Activated naive CD8-positive, alpha-beta T cell (primary cell): ENCODE data around the gene UFM1.
A peak's percentile ranks its signal among the peaks of the same experiment; 100 is the strongest.
"Not testable (repeated sequence)": the region's sequence is repeated elsewhere in the genome, so short reads cannot be mapped to it uniquely, and the experiment has no call there.

Experiments
- H3K27ac Mint-ChIP-seq: one replicate; pipeline ENCODE4 v1.8.0; 2021; ENCODE audit warnings: mixed read lengths
- H3K27me3 Mint-ChIP-seq: one replicate; pipeline ENCODE4 v1.8.0; 2021; ENCODE audit warnings: mixed read lengths
- H3K36me3 Mint-ChIP-seq: one replicate; pipeline ENCODE4 v1.8.0; 2021; ENCODE audit warnings: mixed read lengths
- H3K4me1 Mint-ChIP-seq: one replicate; pipeline ENCODE4 v1.8.0; 2021; ENCODE audit warnings: low read depth, mixed read lengths
- H3K4me3 Mint-ChIP-seq: one replicate; pipeline ENCODE4 v1.8.0; 2021; ENCODE audit warnings: mild to moderate bottlenecking, mixed read lengths
- H3K9me3 Mint-ChIP-seq: one replicate; pipeline ENCODE4 v1.8.0; 2021; ENCODE audit warnings: low read depth, mixed read lengths

The UFM1 gene

DNA sequence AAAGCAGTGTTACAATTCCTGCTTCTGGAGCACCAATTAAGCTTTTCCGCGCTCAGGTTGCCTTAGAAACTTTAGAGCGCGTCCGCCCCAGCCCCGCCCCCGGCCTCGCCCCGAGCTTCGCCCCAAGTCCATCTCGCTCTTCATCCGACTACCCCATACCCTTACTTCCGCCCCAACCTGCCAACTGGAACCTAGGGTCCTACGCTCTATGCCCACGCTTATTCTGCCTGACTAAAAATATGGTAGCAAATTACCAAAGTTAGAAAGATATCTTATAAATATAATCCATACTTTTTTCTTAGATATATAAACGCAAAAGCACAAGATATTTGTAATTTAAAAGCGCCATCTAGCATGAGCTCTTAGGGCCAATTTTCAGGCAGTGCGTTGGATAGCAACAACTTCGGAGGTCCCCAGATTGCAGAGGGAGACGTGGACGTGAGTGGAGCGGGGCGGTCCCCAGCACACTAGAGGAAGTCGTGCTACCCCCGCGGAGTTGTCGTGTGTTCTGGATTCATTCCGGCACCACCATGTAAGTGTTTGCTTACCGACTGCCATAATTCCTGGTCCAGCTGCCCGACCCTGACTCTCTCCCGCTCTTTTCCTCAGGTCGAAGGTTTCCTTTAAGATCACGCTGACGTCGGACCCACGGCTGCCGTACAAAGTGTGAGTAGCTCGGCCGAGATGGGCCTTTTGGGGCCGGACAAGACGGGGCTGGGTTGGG lies at the start of gene UFM1:
TSS of gene UFM1 (plus strand) at position 462 of the 724 bp plus-strand sequence. CDS start at position 531, 69 bp downstream.
- Mint-ChIP-seq H3K4me3 (peak within 1 kb of the TSS; percentile 98), H3K27me3 (no peaks in the 10 kb centered on the region), H3K9me3 (no peaks in the 10 kb centered on the region), H3K4me1 (peaks cover 40% of the 10 kb centered on the region), H3K36me3 (peaks cover 10% of the 10 kb centered on the region), H3K27ac (peak within 1 kb of the TSS; percentile 99)

GRCh38 chr13:38301236-38301635 lies 48.4 kb upstream of the UFM1 start:
- Mint-ChIP-seq H3K27ac (no peak overlapping the region), H3K9me3 (no peaks in the 10 kb centered on the region), H3K4me3 (no peak overlapping the region), H3K27me3 (no peaks in the 10 kb centered on the region), H3K36me3 (no peaks in the 10 kb centered on the region), H3K4me1 (no peaks in the 10 kb centered on the region)

GRCh38 chr13:38303816-38304320 lies 45.8 kb upstream of the UFM1 start:
- peaks cover 3% of the 10 kb centered on the region for H3K27me3 Mint-ChIP-seq
- H3K27ac Mint-ChIP-seq = no peak overlapping the region
- H3K4me1 Mint-ChIP-seq = no peaks in the 10 kb centered on the region

DNA sequence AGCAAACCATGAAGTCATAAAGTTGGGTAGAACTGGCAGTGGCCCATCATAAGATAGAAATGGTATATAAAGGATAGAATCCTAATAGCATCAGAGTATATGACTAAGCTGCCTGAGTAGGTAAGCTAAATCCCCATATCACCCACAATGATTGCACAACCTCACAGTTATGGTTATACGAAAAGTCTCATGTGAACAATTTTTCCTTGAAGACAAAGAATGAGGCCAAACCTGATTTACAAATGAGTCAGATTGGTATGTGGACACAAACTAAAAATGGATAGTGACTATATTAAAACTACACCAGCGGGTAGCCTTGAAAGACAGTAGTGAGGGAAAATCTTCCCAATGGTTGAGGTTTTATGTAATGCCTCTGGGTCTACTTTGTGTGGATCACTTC lies 40.9 kb upstream of the UFM1 start:
- Mint-ChIP-seq H3K9me3 (no peaks in the 10 kb centered on the region), H3K27me3 (peaks cover 3% of the 10 kb centered on the region), H3K36me3 (no peaks in the 10 kb centered on the region), H3K27ac (no peak overlapping the region), H3K4me1 (no peaks in the 10 kb centered on the region), H3K4me3 (no peak overlapping the region)

More at GRCh38 chr13:38303816-38304320, 45.8 kb upstream of the UFM1 start:
- no peak overlapping the region for H3K4me3 Mint-ChIP-seq
- no peaks in the 10 kb centered on the region for H3K9me3 Mint-ChIP-seq
- H3K36me3 Mint-ChIP-seq = no peaks in the 10 kb centered on the region

- Mint-ChIP-seq H3K4me3 (no peak overlapping the region), H3K27ac (no peak overlapping the region), H3K36me3 (no peaks in the 10 kb centered on the region), H3K4me1 (no peaks in the 10 kb centered on the region), H3K9me3 (no peaks in the 10 kb centered on the region), H3K27me3 (peaks cover 3% of the 10 kb centered on the region)
Measured at GRCh38 chr13:38309397-38309796, 40.3 kb upstream of the UFM1 start.

DNA sequence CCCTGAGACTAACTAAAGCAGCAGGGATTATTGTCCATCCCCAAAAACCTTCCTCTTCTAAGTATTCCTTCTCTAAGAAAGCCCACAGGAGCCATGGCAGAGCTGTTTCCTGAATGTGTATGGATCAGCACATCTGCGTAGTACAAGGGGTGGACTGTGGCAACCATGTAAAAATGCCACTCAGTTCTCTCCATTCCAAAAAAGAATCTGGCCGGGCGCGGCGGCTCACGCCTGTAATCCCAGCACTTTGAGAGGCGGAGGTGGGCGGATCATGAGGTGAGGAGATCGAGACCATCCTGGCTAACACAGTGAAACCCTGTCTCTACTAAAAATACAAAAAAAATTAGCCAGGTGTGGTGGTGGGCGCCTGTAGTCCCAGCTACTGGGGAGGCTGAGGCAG lies 38.5 kb upstream of the UFM1 start:
- H3K27me3 Mint-ChIP-seq, H3K4me1 Mint-ChIP-seq, H3K9me3 Mint-ChIP-seq, H3K4me3 Mint-ChIP-seq, H3K27ac Mint-ChIP-seq, H3K36me3 Mint-ChIP-seq: not testable (repeated sequence)

GRCh38 chr13:38316129-38316528 lies 33.5 kb upstream of the UFM1 start:
- H3K4me1 Mint-ChIP-seq = no peaks in the 10 kb centered on the region

GRCh38 chr13:38321654-38322053 lies 28.0 kb upstream of the UFM1 start:
- Mint-ChIP-seq H3K27me3 (peaks cover 11% of the 10 kb centered on the region), H3K36me3 (no peaks in the 10 kb centered on the region), H3K4me1 (no peaks in the 10 kb centered on the region), H3K27ac (no peak overlapping the region), H3K4me3 (no peak overlapping the region), H3K9me3 (peaks cover 3% of the 10 kb centered on the region)

More at GRCh38 chr13:38316129-38316528, 33.5 kb upstream of the UFM1 start:
- no peak overlapping the region for H3K4me3 Mint-ChIP-seq
- peaks cover 11% of the 10 kb centered on the region for H3K27me3 Mint-ChIP-seq
- no peaks in the 10 kb centered on the region for H3K36me3 Mint-ChIP-seq
- no peak overlapping the region for H3K27ac Mint-ChIP-seq
- peaks cover 3% of the 10 kb centered on the region for H3K9me3 Mint-ChIP-seq

DNA sequence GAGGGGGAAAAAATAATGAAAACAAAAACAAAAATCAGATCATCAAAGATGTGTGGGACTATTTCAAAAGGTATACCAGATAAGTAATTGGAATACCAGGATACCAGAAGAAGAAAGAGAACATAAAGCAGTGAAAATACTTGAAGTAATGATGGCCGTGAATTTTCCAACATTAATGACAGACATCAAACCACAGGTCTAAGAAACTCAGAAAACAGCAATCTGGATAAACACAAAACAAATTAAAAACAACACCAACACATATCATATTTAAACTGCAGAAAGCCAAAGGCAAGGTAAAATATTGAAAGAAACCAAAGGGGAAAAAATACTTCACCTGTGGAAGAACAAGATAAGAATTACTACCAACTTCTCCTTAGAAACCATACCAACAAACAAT lies 24.2 kb upstream of the UFM1 start:
- Mint-ChIP-seq H3K4me1 (no peaks in the 10 kb centered on the region), H3K27me3 (peaks cover 5% of the 10 kb centered on the region), H3K36me3 (no peaks in the 10 kb centered on the region), H3K9me3 (no peaks in the 10 kb centered on the region), H3K27ac (no peak overlapping the region), H3K4me3 (no peak overlapping the region)

DNA sequence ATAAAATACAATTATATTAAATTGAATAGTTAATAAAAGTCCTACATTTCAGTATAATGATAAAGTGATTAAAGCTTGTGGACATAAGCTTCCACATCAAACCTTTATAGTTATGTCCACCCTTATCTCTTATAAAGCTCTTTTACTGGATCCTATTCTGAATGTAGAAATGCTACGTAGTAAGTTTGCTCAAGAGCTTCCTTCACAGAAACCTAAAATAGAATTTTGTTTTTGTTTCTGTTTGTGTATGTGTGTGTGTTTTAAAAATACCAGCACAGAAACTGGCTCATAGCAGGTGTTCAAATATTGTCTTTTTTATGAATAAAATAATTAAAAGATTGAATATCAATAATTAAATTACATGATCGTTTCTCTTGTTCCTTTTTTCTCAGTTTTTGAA lies 21.0 kb upstream of the UFM1 start:
- Mint-ChIP-seq H3K27ac (no peak overlapping the region), H3K4me3 (no peak overlapping the region)

GRCh38 chr13:38334845-38335244 lies 14.8 kb upstream of the UFM1 start:
- H3K4me1 Mint-ChIP-seq = no peaks in the 10 kb centered on the region
- H3K9me3 Mint-ChIP-seq = no peaks in the 10 kb centered on the region
- H3K4me3 Mint-ChIP-seq = no peak overlapping the region
- no peaks in the 10 kb centered on the region for H3K36me3 Mint-ChIP-seq
- no peaks in the 10 kb centered on the region for H3K27me3 Mint-ChIP-seq
- H3K27ac Mint-ChIP-seq = no peak overlapping the region

More for the DNA sequence above, 21.0 kb upstream of the UFM1 start:
- Mint-ChIP-seq H3K36me3 (no peaks in the 10 kb centered on the region), H3K9me3 (no peaks in the 10 kb centered on the region), H3K4me1 (no peaks in the 10 kb centered on the region), H3K27me3 (peaks cover 5% of the 10 kb centered on the region)

- H3K27ac Mint-ChIP-seq = no peak overlapping the region
- H3K4me3 Mint-ChIP-seq = no peak overlapping the region
- no peaks in the 10 kb centered on the region for H3K9me3 Mint-ChIP-seq
- no peaks in the 10 kb centered on the region for H3K36me3 Mint-ChIP-seq
- H3K27me3 Mint-ChIP-seq = peaks cover 3% of the 10 kb centered on the region
- H3K4me1 Mint-ChIP-seq = no peaks in the 10 kb centered on the region
Measured at GRCh38 chr13:38338089-38338488, 11.6 kb upstream of the UFM1 start.

DNA sequence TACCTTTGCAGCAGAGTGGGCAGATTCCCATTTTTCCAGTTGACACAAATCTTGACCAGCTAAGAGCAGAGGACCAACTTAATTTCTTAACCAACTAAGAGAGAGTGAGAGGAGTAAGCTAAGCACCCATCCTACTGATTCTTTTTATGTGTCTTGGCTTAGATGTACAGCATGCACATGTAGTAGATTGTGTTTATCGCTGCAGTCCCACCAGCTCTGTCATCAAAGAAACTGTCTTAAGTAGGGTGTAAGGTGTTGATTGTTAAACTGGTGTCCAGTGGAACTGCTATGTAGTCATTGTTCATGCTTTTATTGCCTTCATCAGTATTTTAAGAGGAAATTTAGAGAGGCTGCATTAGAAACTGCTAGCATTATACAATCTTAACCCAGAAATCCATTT lies 9.0 kb upstream of the UFM1 start:
- no peak overlapping the region for H3K4me3 Mint-ChIP-seq
- H3K9me3 Mint-ChIP-seq = no peaks in the 10 kb centered on the region
- no peaks in the 10 kb centered on the region for H3K4me1 Mint-ChIP-seq
- no peaks in the 10 kb centered on the region for H3K36me3 Mint-ChIP-seq
- H3K27me3 Mint-ChIP-seq = peaks cover 3% of the 10 kb centered on the region
- no peak overlapping the region for H3K27ac Mint-ChIP-seq

- no peaks in the 10 kb centered on the region for H3K36me3 Mint-ChIP-seq
- H3K4me3 Mint-ChIP-seq = no peak overlapping the region
- H3K27me3 Mint-ChIP-seq = peaks cover 3% of the 10 kb centered on the region
- H3K27ac Mint-ChIP-seq = no peak overlapping the region
- no peaks in the 10 kb centered on the region for H3K9me3 Mint-ChIP-seq
- no peaks in the 10 kb centered on the region for H3K4me1 Mint-ChIP-seq
Measured at GRCh38 chr13:38341149-38341692, 8.4 kb upstream of the UFM1 start.

GRCh38 chr13:38346764-38347163 lies 2.9 kb upstream of the UFM1 start:
- H3K4me1 Mint-ChIP-seq = peaks cover 26% of the 10 kb centered on the region
- H3K27ac Mint-ChIP-seq = no peak overlapping the region
- no peaks in the 10 kb centered on the region for H3K27me3 Mint-ChIP-seq
- H3K9me3 Mint-ChIP-seq = no peaks in the 10 kb centered on the region
- H3K4me3 Mint-ChIP-seq = no peak overlapping the region
- peaks cover 9% of the 10 kb centered on the region for H3K36me3 Mint-ChIP-seq
